HG03045 (cell line): ENCODE measurements around the gene SERPINF2.
"Not testable (repeated sequence)": the region's sequence is repeated elsewhere in the genome, so short reads cannot be mapped to it uniquely, and the experiment has no call there.

Source experiments
- ATAC-seq: cut with Tn5 transposase; IDR thresholded peaks from one replicate; pipeline ENCODE4 v1.9.1; 2021; ENCODE audit warnings: mild to moderate bottlenecking, moderate library complexity; ENCODE audit not compliant: unreplicated experiment

The SERPINF2 gene

DNA sequence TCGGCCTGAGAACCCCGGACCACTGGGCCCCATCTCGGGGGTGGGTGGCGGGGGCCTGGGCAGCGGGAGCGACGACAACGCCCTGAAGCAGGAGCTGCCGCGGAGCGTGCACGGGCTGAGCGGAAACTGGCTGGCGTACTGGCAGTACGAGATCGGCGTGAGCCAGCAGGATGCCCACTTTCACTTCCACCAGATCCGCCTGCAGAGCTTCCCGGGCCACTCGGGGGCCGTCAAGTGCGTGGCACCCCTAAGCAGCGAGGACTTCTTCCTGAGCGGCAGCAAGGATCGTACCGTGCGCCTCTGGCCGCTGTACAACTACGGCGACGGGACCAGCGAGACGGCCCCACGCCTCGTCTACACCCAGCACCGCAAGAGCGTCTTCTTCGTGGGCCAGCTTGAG is 8.9 kb upstream of the SERPINF2 start:
- no peak for ATAC-seq

DNA sequence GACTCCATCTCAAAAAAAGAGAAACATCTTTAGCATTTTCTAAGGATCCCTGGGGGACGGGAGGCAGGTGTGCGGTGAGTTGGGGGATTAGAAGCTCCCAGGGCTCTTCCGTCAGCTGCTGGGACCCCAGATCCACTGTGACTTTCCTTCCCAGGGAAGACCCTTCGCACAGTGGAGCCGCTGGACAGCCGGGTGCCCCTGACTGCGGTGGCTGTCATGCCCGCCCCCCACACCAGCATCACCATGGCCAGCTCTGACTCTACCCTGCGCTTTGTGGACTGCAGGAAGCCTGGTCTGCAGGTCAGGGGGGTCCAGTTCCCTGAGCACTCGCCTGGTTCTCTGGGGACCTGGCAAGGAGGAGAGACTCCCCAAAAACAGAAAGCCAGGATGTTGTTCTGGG is 7.3 kb upstream of the SERPINF2 start:
- no peak for ATAC-seq

DNA sequence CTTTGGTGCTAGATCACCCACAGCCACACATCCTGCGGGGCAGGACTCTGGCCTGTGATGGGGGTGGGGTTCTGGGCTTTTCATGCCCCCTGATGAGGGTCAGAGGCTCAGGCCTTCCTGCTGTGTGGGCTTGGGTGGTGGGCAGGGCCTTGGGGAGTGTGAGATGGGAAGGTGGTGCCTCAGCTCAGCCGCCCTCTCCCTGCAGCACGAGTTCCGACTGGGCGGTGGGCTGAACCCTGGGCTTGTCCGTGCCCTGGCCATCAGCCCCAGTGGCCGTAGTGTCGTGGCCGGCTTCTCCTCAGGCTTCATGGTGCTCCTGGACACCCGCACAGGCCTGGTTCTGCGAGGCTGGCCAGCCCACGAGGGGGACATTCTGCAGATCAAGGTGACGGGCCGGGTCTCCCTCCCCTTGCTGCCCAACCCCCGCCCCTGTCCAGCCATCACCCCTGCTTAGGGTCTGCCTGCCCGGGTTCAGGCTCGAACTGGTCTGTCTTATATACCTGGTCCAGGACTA is 6.8 kb upstream of the SERPINF2 start:
- ATAC-seq: no peak

DNA sequence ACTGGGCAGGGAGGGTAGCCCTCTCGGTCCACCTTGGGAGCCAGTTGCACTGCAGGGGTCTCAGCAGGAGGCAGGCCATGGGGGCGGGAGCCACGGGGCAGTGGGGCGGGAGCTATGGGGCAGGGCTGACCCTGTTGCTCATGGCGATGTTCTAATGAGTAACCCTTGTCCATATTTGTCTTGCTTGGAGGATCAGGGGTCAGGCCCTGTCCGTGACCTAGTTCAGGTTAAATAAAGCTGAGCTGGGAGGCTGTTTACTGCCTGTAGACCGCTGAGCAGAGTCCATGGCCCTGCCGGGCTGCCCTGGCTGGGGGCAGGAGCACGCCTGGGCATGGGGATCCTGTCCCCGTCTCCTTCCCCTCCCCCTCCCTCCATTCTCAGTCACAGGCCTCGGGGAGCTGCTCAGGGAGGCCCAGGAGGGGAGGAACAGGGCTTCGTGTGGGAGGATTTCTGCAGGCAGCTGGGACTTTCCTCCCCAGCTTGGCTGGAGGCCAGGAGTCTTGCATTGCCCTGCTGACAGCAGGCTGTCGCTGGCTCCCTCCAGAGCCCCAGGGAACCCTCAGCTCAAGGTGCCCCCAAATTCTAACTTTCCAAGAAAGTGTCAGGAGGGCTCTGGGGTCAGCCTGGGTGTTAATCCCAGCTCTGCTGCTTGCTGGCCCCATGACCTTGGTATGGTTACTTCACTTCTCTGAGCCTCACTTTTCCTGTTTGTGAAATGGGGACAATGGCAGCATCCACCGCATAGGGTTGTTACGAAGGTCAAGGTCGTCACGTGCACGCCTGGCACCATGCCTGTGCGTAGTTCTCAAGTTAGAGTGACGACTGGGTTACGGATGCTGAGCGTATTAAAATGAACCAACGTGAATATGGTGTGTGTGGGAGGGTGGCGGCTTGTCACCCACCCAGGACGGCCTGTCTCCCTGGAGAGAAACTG is 6.1 kb upstream of the SERPINF2 start:
- ATAC-seq: no peak

DNA sequence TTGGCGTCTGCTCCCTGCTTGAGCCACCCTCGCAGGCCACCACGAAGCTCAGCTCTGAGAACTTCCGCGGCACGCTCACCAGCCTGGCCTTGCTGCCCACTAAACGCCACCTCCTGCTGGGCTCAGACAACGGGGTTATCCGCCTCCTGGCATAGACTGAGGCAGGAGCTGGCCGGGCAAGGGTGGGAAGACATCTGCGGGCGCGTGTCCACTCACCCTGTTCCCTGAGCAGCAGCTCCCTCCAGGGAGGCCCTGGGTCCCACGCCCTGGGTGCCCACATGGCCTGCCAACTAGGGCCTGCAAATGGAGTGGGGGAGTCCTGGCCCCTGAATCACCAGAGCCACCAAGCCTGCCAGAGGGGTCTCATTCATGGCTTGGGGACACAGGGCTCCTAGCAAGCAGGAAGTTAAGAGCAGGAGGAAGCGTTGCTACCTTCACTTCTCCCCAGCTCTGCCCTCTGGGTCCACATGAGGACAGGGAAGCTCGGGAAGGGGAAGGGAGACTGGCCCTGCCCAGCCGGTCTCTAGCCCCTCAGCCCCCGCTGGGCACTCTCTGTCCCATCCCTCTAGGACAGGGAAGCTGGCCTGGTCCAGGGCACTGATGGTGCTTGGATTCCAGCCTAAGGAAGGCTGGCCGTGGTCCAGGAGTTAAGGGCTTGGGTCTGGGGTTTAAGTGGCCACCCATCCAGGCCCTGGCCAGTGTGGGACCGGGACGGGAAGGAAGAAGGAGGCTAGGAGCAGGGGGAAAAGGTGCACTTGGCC is 5.0 kb upstream of the SERPINF2 start:
- no peak for ATAC-seq

DNA sequence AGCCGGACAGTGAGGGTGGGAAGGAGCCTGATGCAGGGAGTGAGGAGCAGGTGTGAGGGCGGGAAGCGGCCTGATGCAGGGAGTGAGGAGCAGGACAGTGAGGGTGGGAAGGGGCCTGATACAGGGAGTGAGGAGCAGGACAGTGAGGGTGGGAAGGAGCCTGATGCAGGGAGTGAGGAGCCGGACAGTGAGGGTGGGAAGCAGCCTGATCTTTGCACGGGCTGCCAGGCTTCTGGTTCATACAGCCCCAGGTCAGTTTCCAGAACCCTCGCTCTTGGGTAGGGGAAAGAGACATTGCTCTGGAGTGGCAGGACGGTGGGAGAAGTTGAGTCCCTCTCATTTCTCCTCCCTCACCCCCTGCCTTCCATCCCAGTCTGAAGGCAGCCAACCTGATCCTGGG is 772 bp upstream of the SERPINF2 start:
- ATAC-seq: not testable (repeated sequence)

DNA sequence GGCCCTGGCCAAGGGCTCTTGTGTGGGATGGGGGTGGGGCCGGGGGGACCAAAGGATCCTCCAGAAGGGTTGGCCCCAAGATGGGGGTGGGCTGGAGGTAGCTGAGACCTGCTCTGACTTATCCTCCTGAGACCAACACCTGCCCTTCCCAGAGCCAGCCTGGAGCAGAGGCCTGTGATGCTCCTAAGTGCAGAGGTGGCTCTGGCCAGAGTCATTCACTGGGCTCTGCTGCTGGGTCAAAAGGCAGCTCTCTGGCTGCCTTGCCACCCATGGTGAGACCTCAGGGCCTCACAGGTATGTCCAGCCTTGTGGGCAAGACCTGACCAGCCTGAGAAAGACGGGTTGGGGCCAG is 393 bp downstream of the SERPINF2 start:
- no peak for ATAC-seq

DNA sequence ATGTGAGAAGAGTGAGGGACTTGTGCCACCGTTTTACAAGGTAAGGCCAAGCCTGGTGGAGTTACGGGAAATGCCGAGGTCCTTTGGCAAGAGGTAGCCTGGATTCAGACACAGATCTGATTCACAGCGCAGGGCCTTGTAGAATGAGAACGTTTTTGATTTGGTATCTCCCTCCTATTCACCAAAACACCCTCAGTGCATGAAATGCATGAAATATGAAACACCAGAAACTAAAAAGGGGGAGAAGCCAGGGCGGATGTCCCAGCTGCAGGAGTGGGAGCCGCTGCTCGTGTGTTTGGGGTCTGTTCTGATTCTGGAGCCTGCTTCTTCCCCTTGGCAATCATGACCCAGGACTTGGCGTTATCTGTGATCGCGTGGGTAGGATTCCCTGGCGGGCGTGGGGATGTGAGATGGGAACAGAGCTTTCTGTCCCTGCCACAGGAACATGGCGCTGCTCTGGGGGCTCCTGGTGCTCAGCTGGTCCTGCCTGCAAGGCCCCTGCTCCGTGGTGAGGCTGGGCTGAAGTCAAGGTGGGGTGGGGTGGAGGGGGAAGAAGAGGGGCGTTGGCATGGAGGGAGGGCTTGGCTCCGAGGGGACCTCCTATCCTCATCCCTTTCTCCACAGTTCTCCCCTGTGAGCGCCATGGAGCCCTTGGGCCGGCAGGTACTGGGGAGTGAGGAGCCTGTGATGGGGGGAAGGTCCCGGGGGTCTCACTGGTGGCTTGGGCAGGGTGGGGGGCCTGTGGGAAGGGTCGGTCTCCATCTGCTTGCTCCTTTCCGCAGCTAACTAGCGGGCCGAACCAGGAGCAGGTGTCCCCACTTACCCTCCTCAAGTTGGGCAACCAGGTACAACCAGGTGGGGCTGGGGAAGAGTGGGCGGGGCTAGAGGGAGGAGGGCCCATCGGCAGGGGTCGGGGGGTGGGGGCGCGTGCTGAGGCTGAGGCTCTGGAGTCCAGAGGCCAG is 2.2 kb downstream of the SERPINF2 start:
- no peak for ATAC-seq

DNA sequence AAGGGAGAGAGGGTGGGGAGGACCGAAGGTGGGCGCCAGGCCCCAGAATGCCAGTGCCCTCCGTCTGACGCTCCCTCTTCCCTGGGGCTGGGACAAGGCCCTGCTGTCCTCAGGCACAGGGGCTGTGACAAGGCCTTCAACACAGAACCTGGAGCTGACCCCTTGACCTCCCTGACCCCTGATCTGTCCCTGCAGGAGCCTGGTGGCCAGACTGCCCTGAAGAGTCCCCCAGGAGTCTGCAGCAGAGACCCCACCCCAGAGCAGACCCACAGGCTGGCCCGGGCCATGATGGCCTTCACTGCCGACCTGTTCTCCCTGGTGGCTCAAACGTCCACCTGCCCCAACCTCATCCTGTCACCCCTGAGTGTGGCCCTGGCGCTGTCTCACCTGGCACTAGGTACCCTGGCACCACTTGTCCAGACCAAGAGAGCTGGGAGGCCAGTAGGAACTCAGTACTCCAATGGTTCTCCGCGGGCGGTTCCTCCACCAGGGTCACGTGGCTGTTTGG is 2.9 kb downstream of the SERPINF2 start:
- ATAC-seq: no peak

DNA sequence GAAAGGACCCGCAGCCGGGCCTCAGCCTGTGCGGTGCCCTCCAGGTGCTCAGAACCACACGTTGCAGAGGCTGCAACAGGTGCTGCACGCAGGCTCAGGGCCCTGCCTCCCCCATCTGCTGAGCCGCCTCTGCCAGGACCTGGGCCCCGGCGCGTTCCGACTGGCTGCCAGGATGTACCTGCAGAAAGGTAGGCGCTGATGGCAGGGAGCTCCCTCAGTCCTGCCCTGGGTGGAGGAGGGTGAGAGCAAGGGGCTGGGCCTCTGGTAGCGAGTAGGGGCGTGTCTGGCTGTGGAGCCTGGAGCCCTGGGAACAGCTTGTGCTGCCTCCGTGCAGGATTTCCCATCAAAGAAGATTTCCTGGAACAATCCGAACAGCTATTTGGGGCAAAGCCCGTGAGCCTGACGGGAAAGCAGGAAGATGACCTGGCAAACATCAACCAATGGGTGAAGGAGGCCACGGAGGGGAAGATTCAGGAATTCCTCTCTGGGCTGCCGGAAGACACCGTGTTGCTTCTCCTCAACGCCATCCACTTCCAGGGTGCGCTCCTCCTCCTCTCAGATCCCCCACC is 4.4 kb downstream of the SERPINF2 start:
- ATAC-seq: no peak

DNA sequence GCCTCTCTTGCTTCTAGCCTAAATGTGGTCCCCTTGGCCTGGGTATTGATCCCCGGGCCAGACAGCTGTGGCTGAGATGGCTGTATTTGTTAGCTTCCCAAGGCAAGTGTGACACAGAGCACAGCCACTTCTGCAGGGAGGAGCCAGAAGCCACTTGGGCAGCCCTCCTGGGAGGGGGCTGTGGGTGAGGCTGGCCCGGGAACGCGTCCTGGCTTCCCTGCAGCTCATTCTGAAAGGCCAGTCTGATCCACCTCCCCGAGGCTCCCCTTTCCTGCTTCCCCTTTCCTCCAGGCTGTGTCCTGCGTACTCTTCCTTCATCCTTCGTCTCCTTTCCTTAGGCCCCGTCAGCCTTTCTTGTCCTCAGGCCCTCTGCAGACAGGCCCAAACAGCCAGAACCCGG is 8.0 kb downstream of the SERPINF2 start:
- ATAC-seq: no peak

DNA sequence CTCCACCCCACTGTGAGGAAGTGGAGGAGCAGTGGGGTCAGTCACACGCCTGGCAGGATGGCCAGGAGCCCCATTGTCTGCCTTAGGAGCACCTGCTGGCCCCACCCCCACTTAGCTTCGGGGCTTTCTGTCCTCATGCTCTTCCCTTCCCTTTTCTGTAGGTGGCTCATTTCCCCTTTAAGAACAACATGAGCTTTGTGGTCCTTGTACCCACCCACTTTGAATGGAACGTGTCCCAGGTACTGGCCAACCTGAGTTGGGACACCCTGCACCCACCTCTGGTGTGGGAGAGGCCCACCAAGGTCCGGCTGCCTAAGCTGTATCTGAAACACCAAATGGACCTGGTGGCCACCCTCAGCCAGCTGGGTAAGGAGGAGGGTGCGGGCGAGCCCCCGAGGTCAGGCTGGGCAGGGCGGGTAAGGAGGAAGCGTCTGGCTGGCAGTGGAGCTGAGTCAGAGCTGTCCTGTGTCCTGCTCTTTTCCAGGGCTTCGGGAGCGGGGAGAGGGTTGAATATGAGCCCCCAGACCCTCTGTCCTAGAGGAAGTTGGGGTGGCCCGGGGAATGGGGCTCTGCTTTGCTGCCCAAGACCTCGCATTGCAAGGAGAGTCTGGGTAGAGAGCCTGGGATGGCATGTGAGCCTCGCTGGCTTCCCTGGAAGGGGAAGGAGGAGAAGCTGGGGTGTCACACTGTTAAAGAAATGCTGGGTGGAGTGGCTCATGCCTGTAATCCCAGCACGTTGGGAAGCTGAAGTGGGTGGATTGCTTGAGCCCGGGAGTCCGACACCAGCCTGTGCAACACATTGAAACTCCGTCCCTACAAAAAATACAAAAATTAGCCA is 10.0 kb downstream of the SERPINF2 start:
- no peak for ATAC-seq

DNA sequence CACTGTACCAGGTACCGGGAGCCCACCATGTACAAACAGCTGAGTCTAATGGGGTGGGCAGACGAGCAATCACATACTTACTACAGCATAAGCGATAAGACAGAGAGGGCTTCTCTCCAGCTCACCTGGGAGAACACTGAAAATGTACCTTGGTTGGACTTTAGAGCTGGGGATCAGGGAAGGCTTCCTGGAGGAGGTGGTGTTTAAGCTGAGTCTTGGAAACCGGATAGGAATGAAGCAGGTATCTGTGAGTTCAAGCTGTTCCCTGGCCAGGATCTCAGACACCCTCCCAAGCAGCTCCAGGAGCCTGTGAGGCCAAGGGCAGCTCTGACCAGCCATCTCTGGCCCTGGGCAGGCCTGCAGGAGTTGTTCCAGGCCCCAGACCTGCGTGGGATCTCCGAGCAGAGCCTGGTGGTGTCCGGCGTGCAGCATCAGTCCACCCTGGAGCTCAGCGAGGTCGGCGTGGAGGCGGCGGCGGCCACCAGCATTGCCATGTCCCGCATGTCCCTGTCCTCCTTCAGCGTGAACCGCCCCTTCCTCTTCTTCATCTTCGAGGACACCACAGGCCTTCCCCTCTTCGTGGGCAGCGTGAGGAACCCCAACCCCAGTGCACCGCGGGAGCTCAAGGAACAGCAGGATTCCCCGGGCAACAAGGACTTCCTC is 11.2 kb downstream of the SERPINF2 start:
- no peak for ATAC-seq

DNA sequence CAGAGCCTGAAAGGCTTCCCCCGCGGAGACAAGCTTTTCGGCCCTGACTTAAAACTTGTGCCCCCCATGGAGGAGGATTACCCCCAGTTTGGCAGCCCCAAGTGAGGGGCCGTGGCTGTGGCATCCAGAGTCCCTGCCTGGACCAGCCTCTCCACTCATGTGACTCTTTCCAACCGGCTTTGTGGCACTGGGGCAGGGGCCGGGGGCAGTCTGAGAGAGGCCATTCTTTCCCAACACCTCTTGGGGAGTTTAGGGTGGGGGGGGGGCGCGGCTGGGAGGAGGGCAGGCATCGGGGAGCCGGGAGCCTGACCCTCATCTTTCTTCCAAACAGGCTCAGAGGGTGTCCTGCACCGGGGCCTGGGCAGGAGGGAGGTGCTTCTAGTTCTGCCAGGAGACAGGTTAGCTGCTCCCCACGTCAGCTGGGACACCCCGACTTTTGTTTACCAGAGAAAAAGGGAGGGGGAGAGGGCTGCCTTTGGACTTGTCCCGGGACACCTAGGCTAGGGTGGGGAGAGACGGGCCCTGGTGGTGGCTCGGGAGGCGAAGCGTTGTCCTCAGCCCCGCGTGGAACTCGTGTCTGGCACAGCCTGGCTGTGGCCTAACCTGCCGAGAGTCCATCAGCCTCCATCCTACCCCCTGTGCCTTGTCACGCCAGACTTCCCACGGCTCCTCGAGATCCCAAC is 11.9 kb downstream of the SERPINF2 start:
- ATAC-seq: no peak

DNA sequence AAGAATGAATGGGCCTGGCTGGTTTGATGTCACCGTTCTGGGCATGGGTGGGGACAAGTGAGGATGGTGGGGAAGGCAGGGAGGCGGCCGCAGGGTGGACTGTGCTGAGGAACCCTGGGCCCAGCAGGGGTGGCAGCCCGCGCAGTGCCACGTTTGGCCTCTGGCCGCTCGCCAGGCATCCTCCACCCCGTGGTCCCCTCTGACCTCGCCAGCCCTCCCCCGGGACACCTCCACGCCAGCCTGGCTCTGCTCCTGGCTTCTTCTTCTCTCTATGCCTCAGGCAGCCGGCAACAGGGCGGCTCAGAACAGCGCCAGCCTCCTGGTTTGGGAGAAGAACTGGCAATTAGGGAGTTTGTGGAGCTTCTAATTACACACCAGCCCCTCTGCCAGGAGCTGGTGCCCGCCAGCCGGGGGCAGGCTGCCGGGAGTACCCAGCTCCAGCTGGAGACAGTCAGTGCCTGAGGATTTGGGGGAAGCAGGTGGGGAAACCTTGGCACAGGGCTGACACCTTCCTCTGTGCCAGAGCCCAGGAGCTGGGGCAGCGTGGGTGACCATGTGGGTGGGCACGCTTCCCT is 12.7 kb downstream of the SERPINF2 start:
- ATAC-seq: no peak

DNA sequence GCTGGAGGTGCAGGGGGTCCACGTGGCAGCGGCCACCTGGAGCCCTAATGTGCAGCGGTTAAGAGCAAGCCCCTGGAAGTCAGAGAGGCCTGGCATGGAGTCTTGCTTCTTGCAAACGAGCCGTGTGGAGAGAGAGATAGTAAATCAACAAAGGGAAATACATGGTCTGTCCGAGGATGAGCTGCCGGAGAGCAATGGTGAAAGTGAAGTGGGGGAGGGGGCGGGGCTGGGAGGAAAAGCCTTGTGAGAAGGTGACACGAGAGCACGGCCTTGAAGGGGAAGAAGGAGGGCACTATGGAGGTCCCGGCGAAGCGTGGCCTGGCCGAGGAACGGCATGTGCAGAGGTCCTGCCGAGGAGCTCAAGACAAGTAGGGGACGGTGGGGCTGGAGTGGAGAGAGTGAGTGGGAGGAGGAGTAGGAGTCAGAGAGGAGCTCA is 13.2 kb downstream of the SERPINF2 start:
- no peak for ATAC-seq

DNA sequence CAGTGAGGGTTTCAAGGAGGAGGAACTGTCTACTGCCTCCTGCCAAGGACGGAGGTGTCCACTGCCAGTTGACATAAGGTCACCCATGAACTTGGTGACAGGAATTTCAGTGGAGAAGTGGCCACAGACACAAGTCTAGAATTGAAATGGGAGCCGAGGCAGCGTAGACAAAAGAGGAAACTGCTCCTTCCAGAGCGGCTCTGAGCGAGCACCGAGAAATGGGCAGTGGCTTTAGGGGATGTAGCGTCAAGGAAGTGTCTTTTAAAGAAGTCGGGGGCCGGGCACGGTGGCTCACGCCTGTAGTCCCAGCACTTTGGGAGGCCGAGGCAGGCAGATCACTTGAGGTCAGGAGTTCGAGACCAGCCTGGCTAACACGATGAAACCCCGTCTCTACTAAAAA is 16.1 kb downstream of the SERPINF2 start:
- no peak for ATAC-seq

DNA sequence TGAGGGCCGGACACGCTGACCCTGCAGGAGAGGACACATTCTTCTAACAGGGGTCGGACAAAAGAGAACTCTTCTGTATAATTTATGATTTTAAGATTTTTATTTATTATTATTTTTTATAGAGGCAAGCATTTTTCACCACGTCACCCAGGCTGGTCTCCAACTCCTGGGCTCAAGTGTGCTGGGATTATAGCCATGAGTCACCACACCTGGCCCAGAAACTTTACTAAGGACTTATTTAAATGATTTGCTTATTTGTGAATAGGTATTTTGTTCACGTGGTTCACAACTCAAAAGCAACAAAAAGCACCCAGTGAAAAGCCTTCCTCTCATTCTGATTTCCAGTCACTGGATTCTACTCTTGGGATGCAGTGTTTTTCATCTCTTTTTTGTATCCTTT is 16.9 kb downstream of the SERPINF2 start:
- ATAC-seq: no peak
